RPMI8226 (cell line): Measurements from ENCODE around the gene CAP1.
"Not testable (repeated sequence)": the region's sequence is repeated elsewhere in the genome, so short reads cannot be mapped to it uniquely, and the experiment has no call there.

Experiments used
- DNase-seq: peaks from one replicate; pipeline ENCODE4 v3.0.0-alpha.2; 2015

The CAP1 gene, protein sequence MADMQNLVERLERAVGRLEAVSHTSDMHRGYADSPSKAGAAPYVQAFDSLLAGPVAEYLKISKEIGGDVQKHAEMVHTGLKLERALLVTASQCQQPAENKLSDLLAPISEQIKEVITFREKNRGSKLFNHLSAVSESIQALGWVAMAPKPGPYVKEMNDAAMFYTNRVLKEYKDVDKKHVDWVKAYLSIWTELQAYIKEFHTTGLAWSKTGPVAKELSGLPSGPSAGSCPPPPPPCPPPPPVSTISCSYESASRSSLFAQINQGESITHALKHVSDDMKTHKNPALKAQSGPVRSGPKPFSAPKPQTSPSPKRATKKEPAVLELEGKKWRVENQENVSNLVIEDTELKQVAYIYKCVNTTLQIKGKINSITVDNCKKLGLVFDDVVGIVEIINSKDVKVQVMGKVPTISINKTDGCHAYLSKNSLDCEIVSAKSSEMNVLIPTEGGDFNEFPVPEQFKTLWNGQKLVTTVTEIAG

DNA sequence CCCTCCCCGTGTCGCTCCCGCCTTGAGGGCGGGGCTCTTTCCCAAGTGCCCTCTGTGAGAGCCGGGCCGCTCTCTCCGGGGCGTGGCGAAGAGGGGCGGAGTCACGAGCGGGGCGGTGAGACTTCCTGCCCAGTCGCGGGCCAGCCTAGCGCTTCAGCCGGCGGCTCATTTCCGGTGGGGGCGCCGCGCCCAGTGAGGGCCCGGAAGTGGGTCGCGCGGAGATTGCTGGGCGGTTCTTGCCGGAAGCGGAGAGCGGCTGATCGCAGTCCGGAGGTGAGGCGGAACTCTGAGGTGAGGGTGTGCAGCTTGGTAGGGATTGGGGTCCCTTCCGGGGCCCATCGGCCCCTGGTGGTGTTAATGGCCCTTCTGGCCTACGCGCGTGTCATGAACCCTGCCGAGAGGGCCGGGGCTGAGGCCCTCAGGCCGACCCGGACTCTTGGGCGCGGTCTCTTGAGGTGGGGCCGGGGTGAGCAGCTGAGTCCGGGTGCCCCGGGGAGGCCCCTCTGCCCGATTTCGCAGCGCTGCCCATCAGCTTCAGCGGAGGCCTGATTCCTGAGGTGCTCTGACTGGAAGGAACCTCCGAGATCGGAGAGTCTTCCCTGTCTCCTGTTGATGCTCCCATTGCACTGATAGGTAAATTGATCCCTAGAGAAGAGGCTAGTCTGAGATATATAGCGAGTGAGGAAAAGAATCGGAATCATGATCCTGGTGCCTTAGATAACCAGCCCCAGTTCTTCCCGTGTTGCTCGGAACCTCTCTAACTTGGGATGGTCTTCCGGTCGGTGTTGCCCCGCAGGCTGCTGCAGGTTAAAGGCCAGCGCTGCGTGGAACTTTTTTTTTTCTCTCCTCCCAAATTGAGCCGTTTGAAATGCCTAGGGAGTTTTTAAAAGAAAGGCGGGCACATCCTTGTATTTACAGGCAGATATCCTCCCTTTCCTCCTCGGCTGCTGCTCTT is at the start of gene CAP1:
Gene CAP1 (plus strand): TSS at position 219 of the 955 bp plus-strand sequence. CDS start 18,618 bp downstream, outside the sequence.
- peak; percentile 100 for DNase-seq

- DNase-seq = no peak
These were observed 48.3 kb upstream of the CAP1 start for GRCh38 chr1:39992234-39992633.

DNA sequence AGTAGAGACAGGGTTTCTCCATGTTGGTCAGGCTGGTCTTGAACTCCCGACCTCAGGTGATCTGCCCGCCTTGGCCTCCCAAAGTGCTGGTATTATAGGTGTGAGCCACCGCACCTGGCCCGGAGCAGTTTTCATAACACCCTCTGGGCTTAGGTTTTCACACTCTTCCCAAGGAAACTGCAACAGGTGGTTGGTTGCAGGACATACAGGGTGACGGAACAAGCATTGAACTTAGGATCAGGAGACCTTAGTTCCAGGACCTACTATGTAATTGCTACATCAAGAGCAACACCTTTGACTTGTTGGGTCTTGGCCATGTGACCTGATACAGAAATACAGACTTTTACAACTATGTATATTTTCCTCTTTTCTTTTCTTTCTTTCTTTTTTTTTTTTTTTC is 47.6 kb upstream of the CAP1 start:
- no peak for DNase-seq

- peak; percentile 59 for DNase-seq
These were observed 44.5 kb upstream of the CAP1 start for GRCh38 chr1:39995973-39996393.

DNA sequence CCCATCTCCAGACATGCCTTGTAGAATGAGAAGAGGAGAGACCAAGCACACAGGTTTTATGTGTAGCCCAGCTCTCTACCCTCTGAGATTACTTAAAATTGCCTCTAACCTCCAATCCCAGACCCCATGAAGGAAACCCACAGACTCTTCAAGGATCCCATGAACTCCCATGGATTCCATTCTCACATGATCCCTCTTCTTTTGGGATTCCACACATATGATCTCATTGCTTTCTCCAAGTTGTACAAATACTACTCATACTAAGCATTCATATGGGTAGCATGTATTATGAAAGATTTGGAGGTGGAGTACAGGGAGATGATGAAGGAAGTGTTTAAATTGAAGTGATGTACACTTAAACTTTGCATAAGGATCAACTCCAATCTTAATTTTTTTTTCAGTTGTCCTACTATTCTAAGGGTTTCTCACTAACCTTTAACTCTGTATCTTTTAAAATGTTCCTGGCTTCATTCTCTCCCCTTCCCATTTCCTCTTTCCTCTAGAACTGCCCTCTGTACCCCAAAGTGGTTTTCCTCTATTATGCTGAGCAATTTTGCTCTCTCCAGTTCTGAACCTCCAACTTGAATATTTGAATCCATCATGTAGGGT is 44.0 kb upstream of the CAP1 start:
- DNase-seq = no peak

DNA sequence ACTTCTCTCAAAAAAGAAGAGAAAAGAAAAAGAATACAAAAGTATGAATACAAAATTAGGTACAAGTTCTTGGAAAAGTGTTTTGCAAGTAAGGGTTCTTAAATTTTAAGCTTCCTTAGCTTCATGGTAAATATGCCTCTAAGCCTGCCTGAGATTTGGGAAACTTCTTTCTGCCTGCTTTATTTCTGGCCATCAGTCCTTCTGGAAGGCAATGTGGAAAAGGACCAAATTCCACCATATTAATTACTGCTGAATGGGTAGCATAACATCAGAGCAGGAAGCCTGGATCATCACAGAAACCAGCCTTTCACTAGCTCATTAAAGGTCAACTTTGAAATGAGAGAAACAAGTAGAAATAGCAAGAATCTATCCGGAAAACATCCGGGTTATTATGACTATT is 39.1 kb upstream of the CAP1 start:
- no peak for DNase-seq

GRCh38 chr1:40003156-40004093 is 37.1 kb upstream of the CAP1 start:
- DNase-seq = peak; percentile 64

DNA sequence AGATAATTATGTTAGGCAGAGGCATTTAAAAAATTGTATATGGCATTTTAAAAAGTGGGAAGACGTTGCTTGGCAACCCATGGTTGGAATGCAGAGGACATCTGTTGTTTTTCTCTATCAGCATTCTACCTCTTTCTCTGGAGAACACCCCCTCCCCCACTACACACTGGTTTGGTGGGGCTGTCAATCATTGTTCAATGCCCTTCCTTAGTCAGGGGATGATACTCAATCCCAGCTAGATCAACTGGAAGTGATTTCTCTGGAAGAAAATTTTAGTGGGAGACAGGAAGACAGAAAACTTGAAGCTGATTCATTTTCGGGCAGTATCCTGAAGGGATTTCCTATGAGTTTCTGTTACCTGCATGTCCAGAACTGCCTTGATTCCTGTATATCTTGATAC is 35.7 kb upstream of the CAP1 start:
- no peak for DNase-seq

- not testable (repeated sequence) for DNase-seq
These were observed 33.0 kb upstream of the CAP1 start for GRCh38 chr1:40007481-40008034.

- no peak for DNase-seq
These were observed 29.3 kb upstream of the CAP1 start for GRCh38 chr1:40011198-40011597.

DNA sequence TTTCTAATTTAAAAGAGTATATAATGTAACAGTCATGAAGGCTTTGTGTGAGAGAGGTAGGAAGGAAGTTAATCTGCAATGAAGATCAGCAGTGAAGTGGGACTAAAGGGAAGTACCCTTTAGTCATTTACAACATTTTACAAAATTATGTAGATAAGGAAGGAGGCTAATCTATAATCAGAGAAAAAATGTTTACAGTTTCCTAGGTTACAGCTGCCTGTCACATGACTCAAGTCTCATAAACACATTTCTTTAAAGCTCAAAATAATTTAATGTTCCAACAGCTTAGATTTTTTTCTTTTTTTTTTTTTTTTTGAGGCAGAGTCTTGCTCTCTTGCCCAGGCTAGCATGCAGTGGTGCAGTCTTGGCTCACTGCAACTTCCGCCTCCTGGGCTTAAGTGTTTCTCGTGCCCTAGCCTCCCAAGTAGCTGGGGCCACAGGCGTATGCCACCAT is 26.2 kb upstream of the CAP1 start:
- no peak for DNase-seq

GRCh38 chr1:40014812-40015594 is 25.5 kb upstream of the CAP1 start:
- no peak for DNase-seq

GRCh38 chr1:40017951-40018575 is 22.5 kb upstream of the CAP1 start:
- peak; percentile 67 for DNase-seq

DNA sequence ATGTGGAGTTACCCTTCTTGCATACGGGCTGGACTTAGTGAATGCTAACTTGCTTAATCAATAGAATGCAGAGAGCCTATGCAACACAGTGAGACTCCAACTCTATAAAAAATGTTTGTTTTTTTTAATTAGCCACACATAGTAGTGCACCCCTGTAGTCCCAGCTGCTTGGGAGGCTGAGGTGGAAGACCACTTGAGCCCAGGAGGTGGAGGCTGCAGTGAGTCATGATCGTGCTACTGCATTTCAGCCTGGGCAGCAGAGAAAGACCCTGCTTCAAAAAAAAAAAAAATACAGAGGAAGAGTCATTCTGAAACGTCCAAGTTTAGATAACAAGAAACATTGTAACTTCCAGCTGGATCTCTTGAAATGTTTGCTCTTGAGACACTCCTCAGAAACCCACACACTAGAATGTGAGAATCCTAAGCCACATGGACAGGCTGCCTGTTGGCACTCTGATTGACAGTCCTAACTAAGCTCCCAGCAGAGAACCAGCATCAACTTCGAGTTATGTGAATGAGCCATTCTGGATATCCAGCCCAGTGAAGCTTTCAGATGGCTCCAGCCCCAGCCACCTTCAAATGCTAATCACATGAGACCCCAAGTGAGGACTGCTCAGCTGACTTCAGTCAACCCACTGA is 20.0 kb upstream of the CAP1 start:
- no peak for DNase-seq

GRCh38 chr1:40023379-40023944 is 17.1 kb upstream of the CAP1 start:
- no peak for DNase-seq

DNA sequence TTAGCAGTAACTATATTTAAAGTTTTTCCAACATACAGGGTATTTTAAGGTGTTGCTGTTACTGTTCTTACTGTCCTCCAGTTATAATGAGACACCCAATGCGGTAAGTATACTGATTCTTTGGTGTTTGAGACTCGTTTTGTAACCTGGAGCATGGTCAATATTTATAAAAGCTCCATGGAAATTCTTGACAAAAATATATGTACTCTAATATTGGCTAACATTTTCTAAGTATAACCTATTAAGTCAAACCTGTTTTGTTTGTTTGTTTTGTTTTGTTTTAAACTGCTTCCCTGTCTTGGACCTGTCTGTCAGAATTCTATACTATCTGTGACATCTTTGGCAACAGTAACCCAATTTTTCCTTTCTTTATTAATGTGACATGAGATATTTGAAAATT is 15.9 kb upstream of the CAP1 start:
- no peak for DNase-seq

DNA sequence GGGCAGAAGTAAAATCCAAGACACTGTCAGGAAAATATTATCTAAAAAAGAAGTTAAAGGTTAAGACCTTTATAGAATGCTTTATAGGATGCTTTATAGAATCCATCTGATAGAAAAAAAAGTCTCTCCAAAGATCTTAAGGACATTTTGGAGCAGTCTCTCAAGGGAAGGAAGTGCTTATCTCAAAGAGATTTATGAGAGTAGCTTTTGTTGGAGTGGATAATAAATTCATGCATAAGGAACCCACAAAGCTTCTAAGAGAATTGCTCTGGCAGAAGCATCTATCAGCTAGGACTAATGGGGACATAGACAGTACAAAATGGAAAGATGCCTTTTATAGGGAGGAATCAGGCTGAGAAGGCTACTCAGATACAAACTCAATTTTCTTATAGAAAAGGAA is 12.9 kb upstream of the CAP1 start:
- no peak for DNase-seq

GRCh38 chr1:40029608-40030007 is 10.9 kb upstream of the CAP1 start:
- DNase-seq = no peak

DNA sequence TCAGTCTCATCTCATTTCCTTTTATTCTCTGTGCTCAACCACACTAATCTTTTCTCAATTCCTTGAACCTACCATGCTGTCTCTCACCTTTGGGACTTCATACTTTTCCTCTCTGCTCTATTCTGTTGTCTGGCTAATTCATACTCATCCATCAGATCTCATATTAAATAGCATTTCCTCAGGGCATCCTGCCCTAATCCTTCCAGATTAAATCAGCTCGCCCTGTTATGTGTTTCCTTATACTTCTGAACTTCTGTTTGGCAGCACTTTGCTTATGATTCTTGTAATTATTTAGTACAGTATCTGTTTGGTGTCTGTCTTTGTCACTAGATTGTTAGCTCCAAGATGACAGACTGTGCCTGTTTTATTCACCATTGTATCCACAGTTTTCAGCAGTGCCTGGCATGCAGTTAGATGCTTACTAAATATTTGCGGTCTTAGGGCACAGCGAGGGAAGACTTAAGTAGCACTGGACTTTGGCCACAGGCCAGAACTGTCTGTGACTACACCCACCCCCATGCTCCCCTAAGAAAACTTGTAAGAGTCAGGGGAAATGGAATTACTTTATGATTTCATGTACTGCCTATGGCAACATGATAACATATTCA is 9.9 kb upstream of the CAP1 start:
- DNase-seq = peak; percentile 57
